GM20431 (cell line): ENCODE measurements around the gene BCL6B.

Experiments used
- in situ Hi-C: fragments of 300-500 bp; cut with MseI, MboI; formaldehyde crosslinking; loops from one replicate; pipeline ENCODE4 v1.15.0; 2020; ENCODE audit warnings: low sequenced_read_pairs; ENCODE audit not compliant: unreplicated experiment

The BCL6B gene

GRCh38 chr17:7077911-7078546 lies 55.2 kb downstream of the BCL6B start:
- in situ Hi-C loops: no loop called here

GRCh38 chr17:7078711-7079110 lies 55.9 kb downstream of the BCL6B start:
- in situ Hi-C loops: no loop called here
